GM19328 (cell line): ENCODE measurements around the gene AARS2.
"Not testable (repeated sequence)": the region's sequence is repeated elsewhere in the genome, so short reads cannot be mapped to it uniquely, and the experiment has no call there.

Experiments used
- ATAC-seq: cut with Tn5 transposase; IDR thresholded peaks from one replicate; pipeline ENCODE4 v1.9.1; 2021; ENCODE audit warnings: mild to moderate bottlenecking, moderate library complexity; ENCODE audit not compliant: unreplicated experiment

The AARS2 gene

DNA sequence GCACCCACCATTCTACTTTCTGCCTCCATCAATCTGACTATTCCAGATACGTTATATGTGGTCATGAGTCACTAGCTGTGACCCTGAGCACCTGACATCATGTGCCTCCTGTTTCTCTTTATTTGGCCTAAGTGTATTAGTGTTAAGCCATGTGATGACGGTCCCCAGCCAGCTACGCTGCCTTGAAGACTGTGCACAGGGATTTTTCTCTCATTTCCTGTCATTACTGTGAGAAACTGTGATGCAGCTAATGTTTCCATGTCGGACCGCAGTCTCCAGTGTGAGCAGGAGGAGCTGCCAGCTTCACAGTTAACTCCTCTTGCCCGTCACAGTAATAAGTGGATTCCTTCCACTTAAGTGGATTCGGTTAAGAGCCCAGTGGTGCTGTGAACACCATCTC lies 19.4 kb upstream of the AARS2 start:
- no peak for ATAC-seq

DNA sequence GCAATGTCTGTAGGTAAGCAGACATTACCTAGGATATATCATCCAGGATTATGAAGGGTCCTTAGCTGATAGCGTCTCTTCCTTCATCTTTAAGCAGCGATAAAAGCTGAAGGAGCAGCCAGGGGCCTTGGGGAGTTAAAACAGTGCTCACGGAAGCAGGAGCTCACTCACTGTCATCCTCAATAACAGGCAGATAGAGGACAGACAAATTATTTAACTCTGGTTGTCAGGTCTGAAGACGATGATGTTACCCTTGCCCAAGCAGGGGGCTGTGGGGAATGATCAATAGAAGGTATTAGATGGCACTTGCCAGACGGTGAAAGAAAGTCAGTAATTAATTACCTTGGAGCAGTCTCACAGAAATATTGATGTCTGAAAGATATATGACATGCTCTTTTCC lies 16.7 kb upstream of the AARS2 start:
- ATAC-seq = no peak

- ATAC-seq = not testable (repeated sequence)
These were observed 15.1 kb upstream of the AARS2 start for GRCh38 chr6:44328203-44328602.

DNA sequence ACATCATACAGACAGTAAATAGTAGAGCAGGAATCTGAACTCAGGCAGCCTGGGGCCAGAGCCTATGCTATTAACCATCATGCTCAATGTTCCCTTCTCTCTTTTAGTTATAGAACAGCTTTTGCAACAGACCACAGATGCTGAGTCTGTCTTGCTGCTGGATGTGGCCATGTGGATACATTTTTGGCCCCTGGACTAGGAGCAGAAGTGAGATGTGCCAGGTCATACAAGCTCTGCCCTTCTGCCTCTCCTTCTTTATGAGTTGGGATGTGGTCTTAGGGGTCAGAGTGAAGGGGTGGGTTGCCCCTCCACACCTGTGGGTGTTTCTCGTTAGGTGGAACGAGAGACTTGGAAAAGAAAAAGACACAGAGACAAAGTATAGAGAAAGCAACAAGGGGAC lies 14.6 kb upstream of the AARS2 start:
- ATAC-seq = no peak

- ATAC-seq = no peak
These were observed 13.9 kb upstream of the AARS2 start for GRCh38 chr6:44327096-44327495.

GRCh38 chr6:44321210-44321609 lies 8.1 kb upstream of the AARS2 start:
- no peak for ATAC-seq

DNA sequence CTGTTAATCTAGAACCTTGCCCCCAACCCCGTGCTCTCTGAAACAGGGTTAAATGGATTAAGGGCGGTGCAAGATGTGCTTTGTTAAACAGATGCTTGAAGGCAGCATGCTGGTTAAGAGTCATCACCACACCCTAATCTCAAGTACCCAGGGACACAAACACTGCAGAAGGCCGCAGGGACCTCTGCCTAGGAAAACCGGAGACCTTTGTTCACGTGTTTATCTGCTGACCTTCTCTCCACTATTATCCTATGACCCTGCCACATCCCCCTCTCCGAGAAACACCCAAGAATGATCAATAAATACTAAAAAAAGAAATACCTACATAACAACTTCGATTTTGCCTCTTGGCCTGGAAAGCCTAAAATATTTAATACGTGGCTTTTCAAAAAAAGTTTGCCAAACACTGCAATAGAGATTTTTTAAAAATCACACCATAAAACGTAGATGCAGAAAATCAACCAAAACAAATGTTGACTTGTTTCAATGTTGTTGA lies 4.0 kb upstream of the AARS2 start:
- not testable (repeated sequence) for ATAC-seq

GRCh38 chr6:44316481-44316880 lies 3.3 kb upstream of the AARS2 start:
- no peak for ATAC-seq

DNA sequence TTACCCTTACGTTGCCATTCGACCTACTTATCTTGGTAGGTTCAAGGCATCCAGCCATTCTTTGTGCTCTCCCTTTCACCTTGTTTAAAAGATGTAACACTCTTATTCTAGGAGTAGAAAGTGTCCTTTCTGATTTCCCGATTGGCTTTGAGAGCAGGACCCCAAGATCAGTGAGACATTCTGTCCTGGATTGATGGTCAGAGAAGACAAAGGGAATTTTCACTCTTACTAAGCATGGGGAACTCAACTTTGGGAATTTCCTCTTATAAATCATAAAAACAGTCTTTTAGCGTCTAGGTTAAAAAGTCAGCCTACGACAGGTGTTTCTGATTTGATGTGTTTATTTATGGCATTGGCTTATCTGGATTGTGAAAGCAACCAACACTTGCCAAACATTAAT lies 2.8 kb upstream of the AARS2 start:
- no peak for ATAC-seq

DNA sequence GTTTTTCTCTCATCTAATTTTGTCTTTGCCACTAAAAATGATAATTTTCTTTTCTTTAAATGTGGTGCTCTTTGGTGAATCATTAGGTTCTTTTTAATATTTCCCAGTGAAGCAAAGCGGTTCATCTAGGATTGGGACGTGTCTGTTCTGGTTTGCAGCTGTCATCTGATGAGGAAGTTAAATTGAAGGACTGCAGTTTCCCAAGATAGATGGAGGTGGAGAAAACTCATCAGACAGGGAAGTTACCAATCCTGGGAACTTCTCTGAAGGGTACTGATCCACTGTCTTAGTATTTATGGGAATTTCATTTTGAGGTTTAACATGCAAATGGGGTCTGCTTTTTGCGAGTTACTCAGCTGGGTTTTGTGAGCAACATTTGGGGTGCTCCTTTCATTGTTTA lies 2.4 kb upstream of the AARS2 start:
- no peak for ATAC-seq

- not testable (repeated sequence) for ATAC-seq
These were observed 1.5 kb upstream of the AARS2 start for GRCh38 chr6:44314657-44315056.

DNA sequence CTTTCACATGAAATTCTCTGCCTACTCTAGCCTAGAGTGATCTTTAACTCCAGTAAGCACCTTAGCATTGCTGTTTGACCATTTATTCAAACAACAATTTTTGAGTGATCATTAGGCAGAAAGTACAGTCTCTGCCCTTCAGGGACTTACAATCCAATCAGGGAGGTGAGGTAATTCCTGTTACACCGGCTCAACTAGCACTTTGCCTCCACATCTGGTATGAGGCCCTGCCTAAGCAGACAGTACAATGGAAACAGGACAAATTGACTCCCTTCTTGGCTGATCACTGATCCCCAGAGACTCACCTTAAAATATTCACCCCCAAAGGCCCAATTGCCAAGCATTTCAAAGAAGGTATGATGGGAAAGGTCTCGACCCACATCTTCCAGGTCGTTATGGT lies 1.4 kb downstream of the AARS2 start:
- ATAC-seq = no peak

GRCh38 chr6:44311304-44311703 lies 1.8 kb downstream of the AARS2 start:
- ATAC-seq = no peak

DNA sequence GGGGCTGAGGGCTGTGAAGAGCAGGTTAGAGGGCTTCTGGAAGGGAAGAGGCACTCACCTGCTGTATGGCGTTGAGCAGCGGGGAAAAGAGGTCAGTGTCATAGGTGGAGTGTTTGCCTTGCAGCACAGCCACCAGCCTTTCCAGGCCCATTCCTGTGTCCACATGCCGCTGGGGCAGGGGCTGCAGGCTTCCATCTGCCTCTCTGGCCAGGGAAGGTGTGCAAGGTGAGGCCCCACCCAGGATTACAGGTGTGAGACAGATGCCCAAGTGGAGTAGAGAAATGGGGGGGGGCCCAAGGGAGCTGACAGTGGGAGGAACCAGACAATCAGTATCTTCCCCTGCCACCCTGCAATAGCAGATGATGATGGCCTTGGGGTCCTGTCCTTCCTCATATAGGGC lies 2.9 kb downstream of the AARS2 start:
- ATAC-seq = no peak

DNA sequence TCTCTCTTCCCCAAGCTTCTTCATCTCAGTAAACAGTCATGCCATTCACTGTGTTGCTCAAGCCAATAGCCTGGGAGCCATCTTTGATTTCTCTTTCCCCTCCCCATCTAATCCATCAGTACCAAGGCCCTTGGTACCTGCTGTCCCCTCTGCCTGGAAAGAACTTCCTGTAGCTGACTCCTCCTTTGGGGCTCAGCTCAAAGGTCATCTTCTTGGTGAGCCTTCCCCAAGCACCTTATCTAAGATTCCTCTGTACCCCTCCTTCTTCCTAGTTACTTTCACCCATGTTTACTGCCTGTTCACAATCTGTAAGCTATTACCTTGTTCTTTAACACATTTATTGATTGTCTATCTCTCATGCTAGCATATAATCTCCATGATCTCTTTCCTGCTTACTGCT lies 3.5 kb downstream of the AARS2 start:
- ATAC-seq = no peak

DNA sequence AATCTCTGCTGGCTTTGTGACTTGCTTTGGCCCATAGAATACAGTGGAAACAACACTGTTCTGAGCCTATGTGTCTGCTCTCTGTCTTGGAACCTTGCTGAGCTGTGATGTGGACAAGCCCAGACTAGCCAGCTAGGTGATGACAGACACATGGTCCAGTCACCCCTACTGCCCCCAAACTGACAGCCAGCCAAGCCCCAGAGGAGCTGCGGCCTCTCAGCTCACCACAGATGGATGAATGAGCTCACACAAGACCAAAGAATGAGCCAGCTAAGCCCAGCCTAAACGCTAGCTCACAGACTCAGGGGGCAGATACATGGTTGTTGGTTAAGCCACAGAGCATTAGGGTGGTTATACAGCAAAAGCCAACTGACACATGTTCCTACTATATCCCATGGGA lies 4.1 kb downstream of the AARS2 start:
- ATAC-seq = no peak

DNA sequence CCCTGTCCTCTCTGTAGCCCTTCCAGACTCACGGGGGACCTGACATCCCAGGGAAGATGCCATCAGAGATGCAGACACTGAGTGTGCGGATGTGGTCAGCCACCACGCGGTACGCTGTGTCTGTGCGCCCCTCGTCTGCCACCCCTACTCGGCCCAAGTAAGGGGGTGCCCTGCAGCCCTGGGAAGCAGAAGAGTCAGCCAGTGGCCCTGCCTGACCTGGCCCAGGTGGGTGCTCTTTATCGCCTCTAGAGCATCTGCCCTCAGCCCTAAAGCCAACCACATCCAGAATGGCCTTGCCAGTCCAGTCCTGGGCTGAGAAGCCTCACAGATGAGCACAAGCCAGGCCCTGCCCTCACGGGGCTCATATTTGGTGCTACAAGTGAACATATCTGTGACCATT lies 5.9 kb downstream of the AARS2 start:
- ATAC-seq = no peak

DNA sequence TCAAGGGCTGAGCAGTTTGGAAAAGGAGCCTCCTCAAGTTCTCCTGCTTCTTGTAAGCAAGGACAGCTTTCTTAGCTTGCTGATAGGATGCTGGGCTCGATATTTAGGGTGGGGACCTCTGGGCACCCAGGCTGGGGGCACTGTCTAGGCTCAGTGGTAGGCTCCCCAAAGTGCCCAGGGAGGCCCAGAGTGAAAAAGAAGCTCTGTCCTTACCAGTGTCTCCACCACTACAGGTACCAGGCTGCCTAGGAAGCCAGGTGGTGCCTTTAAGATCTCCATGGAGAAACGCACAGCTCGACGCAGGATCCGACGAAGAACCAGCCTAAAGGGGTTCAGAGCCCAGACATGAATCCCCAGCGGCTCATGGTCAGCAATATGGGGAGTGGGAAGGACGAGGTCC lies 6.4 kb downstream of the AARS2 start:
- ATAC-seq = no peak

DNA sequence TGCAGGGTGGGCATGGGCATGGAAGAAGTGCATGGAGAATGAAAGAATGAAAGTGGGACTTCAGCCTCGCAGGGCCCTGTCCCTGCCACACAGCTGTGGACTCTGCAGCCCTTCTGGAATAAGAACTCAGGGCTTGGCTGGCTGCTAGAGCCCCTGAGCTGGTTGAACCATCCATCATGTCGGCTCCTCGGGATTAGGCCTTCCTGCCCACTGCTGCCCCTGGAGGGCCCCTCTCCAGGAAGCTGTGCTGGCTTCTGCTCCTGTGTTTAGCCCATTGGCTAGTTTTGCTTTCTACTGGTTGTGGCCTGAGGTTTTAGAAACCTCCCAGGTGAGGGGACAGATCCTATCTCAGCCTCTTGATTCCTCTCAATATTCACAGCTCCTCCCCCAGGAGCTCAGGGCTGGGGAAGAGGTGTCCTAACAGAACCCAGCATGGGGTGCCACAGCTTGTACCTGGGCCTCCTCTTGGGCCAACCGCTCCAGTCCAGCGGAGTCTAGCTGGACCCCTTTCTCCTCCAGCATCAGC lies 7.9 kb downstream of the AARS2 start:
- ATAC-seq = no peak

GRCh38 chr6:44304282-44305199 lies 8.6 kb downstream of the AARS2 start:
- no peak for ATAC-seq

DNA sequence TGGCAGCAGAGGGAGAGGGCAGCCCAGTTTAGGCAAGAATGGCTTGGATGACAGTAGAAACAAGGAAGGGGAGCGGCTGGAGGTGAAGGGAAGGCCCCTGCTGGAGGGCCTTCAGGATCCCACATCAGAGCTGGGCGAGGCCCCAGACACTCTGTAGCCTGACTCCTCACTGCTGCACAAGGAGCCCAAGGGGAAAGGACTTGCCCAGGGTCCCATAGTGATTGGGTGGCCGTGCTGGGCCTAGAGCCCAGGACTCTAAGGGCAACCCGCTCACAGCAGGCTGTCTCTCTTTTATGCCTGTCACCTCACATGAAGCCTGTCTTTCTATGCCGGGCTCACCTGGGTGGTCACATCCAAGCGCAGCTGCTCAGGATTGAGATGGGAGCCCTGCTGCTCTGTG lies 9.3 kb downstream of the AARS2 start:
- no peak for ATAC-seq

DNA sequence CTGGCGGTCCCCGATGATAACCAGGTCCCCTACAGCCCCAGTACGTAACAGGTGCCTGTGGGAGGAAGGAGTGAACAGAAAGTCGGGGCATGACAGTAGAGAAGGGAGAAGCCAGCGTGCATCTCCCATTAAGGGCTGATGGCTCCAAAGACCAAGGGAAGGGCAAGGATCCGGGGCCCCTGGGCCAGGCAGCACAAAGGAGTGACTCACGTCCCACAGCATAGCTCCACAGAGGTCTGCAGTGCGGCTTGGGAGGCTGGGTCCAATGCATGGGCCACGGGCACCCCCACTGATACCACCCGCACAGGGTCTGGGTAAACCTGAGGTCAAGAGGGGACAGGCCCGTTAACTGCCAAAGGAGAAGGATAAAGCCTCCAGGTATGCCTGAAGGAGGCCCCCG lies 10.3 kb downstream of the AARS2 start:
- no peak for ATAC-seq
